Measurements from ENCODE around the gene PLCB1.

DNA sequence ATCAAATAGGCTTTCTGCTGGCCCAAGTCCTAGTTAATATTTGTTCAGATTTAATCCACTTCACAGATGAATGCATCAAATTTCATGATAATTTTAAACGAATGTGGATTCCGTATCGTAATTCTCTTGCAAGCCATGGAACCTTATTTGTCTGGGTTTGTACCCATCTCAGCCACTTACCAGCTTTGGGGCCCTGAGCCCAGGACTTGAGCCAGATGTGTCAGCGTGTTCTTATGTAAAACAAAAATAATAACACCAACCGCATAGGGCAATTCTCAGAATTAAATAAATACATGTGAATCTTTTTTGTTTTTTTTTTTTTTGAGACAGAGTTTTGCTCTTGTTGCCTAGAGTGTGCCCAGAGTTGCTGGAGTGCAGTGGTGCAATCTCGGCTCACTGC, 654.3 kb downstream of the PLCB1 start:
- no peak for TF ChIP-seq EP300 (IDR thresholded peaks at IDR 0.05; ENCODE audit: borderline replicate concordance in 1 of 2, control insufficient read depth in 1 of 2, low read depth in 2 of 2, low read length in 2 of 2)
- no peak for TF ChIP-seq FOXM1 (IDR thresholded peaks at IDR 0.05; ENCODE audit: low read depth, low read length)
- TF ChIP-seq, protein P1, sequence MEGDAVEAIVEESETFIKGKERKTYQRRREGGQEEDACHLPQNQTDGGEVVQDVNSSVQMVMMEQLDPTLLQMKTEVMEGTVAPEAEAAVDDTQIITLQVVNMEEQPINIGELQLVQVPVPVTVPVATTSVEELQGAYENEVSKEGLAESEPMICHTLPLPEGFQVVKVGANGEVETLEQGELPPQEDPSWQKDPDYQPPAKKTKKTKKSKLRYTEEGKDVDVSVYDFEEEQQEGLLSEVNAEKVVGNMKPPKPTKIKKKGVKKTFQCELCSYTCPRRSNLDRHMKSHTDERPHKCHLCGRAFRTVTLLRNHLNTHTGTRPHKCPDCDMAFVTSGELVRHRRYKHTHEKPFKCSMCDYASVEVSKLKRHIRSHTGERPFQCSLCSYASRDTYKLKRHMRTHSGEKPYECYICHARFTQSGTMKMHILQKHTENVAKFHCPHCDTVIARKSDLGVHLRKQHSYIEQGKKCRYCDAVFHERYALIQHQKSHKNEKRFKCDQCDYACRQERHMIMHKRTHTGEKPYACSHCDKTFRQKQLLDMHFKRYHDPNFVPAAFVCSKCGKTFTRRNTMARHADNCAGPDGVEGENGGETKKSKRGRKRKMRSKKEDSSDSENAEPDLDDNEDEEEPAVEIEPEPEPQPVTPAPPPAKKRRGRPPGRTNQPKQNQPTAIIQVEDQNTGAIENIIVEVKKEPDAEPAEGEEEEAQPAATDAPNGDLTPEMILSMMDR (IDR thresholded peaks at IDR 0.05 in 2 of 3, conservative IDR thresholded peaks at IDR 0.05 in 1 of 3; ENCODE audit: control insufficient read depth in 2 of 3, extremely low read depth in 1 of 3, insufficient read depth in 1 of 3, low read depth in 3 of 3, low read length in 3 of 3), result no peak
